IMR-90 (cell line): ENCODE data around the gene COA5.

Experiments
- POLR2A ChIP-seq: IDR thresholded peaks from 2 replicates; pipeline ENCODE4 v1.6.1; 2012; ENCODE audit warnings: mild to moderate bottlenecking, low read depth, low read length
- TF ChIP-seq, protein P1 (sequence below): conservative IDR thresholded peaks from 2 replicates; pipeline ENCODE4 v1.5.1; 2012; ENCODE audit warnings: mild to moderate bottlenecking, low read depth, low read length, improper control_type of control experiment
- TF ChIP-seq, protein P2 (sequence below): fragments of 150-350 bp; IDR thresholded peaks from 2 replicates; pipeline ENCODE4 v1.6.1; 2017; ENCODE audit warnings: mild to moderate bottlenecking, antibody characterized with exemption, low read length, low read depth

DNA sequence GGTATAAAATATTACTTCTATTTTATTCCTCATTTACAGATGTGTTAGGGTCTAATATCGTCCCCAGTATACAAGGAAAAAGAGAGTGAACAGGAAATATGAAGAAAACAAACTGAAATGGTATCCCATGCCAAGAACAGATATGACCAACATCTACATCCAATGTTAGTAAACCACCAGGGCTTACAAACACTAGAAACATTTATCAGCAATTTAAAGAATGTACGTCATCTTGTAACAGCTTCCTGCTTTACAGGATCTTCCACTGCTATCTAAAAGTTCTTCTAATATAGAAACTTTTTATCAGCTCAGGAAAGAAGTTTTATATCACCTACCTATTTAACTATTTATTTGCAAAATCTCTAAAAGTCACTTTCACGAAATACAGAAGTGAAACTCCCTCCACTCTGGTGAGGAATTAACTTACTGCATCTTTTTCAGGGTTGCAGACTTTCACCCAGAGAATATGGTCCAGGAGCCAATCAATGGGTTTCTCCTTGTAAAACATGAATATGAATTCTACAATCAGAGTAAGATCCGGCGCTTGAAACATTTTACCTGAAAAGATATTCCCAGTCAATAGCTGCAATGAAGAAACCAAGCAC lies 35.3 kb upstream of the COA5 start:
- TF ChIP-seq, protein P1, sequence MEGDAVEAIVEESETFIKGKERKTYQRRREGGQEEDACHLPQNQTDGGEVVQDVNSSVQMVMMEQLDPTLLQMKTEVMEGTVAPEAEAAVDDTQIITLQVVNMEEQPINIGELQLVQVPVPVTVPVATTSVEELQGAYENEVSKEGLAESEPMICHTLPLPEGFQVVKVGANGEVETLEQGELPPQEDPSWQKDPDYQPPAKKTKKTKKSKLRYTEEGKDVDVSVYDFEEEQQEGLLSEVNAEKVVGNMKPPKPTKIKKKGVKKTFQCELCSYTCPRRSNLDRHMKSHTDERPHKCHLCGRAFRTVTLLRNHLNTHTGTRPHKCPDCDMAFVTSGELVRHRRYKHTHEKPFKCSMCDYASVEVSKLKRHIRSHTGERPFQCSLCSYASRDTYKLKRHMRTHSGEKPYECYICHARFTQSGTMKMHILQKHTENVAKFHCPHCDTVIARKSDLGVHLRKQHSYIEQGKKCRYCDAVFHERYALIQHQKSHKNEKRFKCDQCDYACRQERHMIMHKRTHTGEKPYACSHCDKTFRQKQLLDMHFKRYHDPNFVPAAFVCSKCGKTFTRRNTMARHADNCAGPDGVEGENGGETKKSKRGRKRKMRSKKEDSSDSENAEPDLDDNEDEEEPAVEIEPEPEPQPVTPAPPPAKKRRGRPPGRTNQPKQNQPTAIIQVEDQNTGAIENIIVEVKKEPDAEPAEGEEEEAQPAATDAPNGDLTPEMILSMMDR = no peak
- TF ChIP-seq POLR2A = no peak
- TF ChIP-seq, protein P2, sequence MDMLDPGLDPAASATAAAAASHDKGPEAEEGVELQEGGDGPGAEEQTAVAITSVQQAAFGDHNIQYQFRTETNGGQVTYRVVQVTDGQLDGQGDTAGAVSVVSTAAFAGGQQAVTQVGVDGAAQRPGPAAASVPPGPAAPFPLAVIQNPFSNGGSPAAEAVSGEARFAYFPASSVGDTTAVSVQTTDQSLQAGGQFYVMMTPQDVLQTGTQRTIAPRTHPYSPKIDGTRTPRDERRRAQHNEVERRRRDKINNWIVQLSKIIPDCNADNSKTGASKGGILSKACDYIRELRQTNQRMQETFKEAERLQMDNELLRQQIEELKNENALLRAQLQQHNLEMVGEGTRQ = no peak
